Measurements from ENCODE around the gene IL7R.

Gene IL7R

GRCh38 chr5:35879096-35879495, 22.4 kb downstream of the IL7R start:
- no peak overlapping the region for H3K4me3 ChIP-seq (replicated peaks; ENCODE audit: insufficient read depth, low read length)
- TF ChIP-seq REST (IDR thresholded peaks at IDR 0.05; ENCODE audit: insufficient replicate concordance, low read depth) (no peak), POLR2AphosphoS5 (IDR thresholded peaks at IDR 0.05; ENCODE audit: low read depth) (no peak), GABPA (IDR thresholded peaks at IDR 0.05; ENCODE audit: low read depth) (no peak), CTCF (IDR thresholded peaks at IDR 0.05; ENCODE audit: insufficient read depth, low read length) (no peak), SPI1 (IDR thresholded peaks at IDR 0.05; ENCODE audit: borderline replicate concordance, low read depth) (no peak)
- no peak for DNase-seq (ENCODE audit: low read depth in 1 of 2, low spot score in 1 of 2)
- no peaks in the 10 kb centered on the region for H3K27me3 ChIP-seq (ENCODE audit: insufficient read depth, poor library complexity, severe bottlenecking)
- H3K27ac ChIP-seq (replicated peaks), result no peak overlapping the region

GRCh38 chr5:35879649-35880048, 23.0 kb downstream of the IL7R start:
- no peak for TF ChIP-seq SPI1 (IDR thresholded peaks at IDR 0.05; ENCODE audit: borderline replicate concordance, low read depth)
- no peak for TF ChIP-seq POLR2AphosphoS5 (IDR thresholded peaks at IDR 0.05; ENCODE audit: low read depth)
- no peak for TF ChIP-seq CTCF (IDR thresholded peaks at IDR 0.05; ENCODE audit: insufficient read depth, low read length)
- TF ChIP-seq GABPA (IDR thresholded peaks at IDR 0.05; ENCODE audit: low read depth), result no peak
- no peak for TF ChIP-seq REST (IDR thresholded peaks at IDR 0.05; ENCODE audit: insufficient replicate concordance, low read depth)
- Histone ChIP-seq H3K27ac (replicated peaks) (peak overlapping the region; percentile 65), H3K4me3 (replicated peaks; ENCODE audit: insufficient read depth, low read length) (no peak overlapping the region), H3K27me3 (ENCODE audit: insufficient read depth, poor library complexity, severe bottlenecking) (no peaks in the 10 kb centered on the region)
- no peak for DNase-seq (ENCODE audit: low read depth in 1 of 2, low spot score in 1 of 2)

GRCh38 chr5:35880156-35880555, 23.5 kb downstream of the IL7R start:
- no peak overlapping the region for H3K4me3 ChIP-seq (replicated peaks; ENCODE audit: insufficient read depth, low read length)
- peak; percentile 49 to 62 for DNase-seq (ENCODE audit: low read depth in 1 of 2, low spot score in 1 of 2)
- peak overlapping the region; percentile 65 for H3K27ac ChIP-seq (replicated peaks)
- TF ChIP-seq SPI1 (IDR thresholded peaks at IDR 0.05; ENCODE audit: borderline replicate concordance, low read depth) (peak; percentile 34; the same call in 1 of the 2 replicates), CTCF (IDR thresholded peaks at IDR 0.05; ENCODE audit: insufficient read depth, low read length) (no peak)
- no peaks in the 10 kb centered on the region for H3K27me3 ChIP-seq (ENCODE audit: insufficient read depth, poor library complexity, severe bottlenecking)

GRCh38 chr5:35881758-35882157, 25.1 kb downstream of the IL7R start:
- Histone ChIP-seq H3K4me3 (replicated peaks; ENCODE audit: insufficient read depth, low read length) (no peak overlapping the region), H3K27me3 (ENCODE audit: insufficient read depth, poor library complexity, severe bottlenecking) (no peaks in the 10 kb centered on the region), H3K27ac (replicated peaks) (no peak overlapping the region)
- TF ChIP-seq REST (IDR thresholded peaks at IDR 0.05; ENCODE audit: insufficient replicate concordance, low read depth), result no peak
- no peak for DNase-seq (ENCODE audit: low read depth in 1 of 2, low spot score in 1 of 2)

Measured in HL-60 (cell line).